Activated CD4-positive, alpha-beta T cell treated with anti-CD3 and anti-CD28 coated beads, Interleukin-2, amount 50 U/mL, for 24 hours (primary cell): ENCODE measurements around the gene FLNB.

Experiments used
- DNase-seq, 2 donors: peaks; one replicate each; pipeline ENCODE4 v3.0.0-alpha.2; 2020; ENCODE audit warnings: low read depth in 1 of 2, low spot score in 1 of 2

The FLNB gene

GRCh38 chr3:58009749-58010535, 1.7 kb downstream of the FLNB start:
- no peak for DNase-seq

- no peak for DNase-seq
Measured at GRCh38 chr3:58010562-58010961, 2.3 kb downstream of the FLNB start.

- DNase-seq: no peak
Measured at GRCh38 chr3:58011580-58011979, 3.4 kb downstream of the FLNB start.

- no peak for DNase-seq
Measured at GRCh38 chr3:58012302-58012701, 4.1 kb downstream of the FLNB start.

- DNase-seq: no peak
Measured at GRCh38 chr3:58013099-58013498, 4.9 kb downstream of the FLNB start.

- no peak for DNase-seq
Measured at GRCh38 chr3:58013973-58014649, 5.9 kb downstream of the FLNB start.

- no peak for DNase-seq
Measured at GRCh38 chr3:58015520-58015915, 7.3 kb downstream of the FLNB start.

- no peak for DNase-seq
Measured at GRCh38 chr3:58016710-58017109, 8.5 kb downstream of the FLNB start.

- no peak for DNase-seq
Measured at GRCh38 chr3:58018892-58019742, 10.9 kb downstream of the FLNB start.

- no peak for DNase-seq
Measured at GRCh38 chr3:58020783-58021071, 12.5 kb downstream of the FLNB start.

GRCh38 chr3:58021072-58021959, 13.1 kb downstream of the FLNB start:
- DNase-seq: no peak

GRCh38 chr3:58021962-58022361, 13.7 kb downstream of the FLNB start:
- DNase-seq: no peak

- no peak for DNase-seq
Measured at GRCh38 chr3:58022490-58022889, 14.3 kb downstream of the FLNB start.

GRCh38 chr3:58023531-58023930, 15.3 kb downstream of the FLNB start:
- no peak for DNase-seq

GRCh38 chr3:58025406-58025805, 17.2 kb downstream of the FLNB start:
- no peak for DNase-seq

- DNase-seq: no peak
Measured at GRCh38 chr3:58025837-58026569, 17.8 kb downstream of the FLNB start.

GRCh38 chr3:58026598-58026997, 18.4 kb downstream of the FLNB start:
- DNase-seq: no peak

GRCh38 chr3:58027704-58028317, 19.6 kb downstream of the FLNB start:
- DNase-seq: no peak

GRCh38 chr3:58028902-58029301, 20.7 kb downstream of the FLNB start:
- DNase-seq: no peak
